Stimulated activated naive B cell treated with anti-CD40 and anti-IgM and Interleukin-4, amounts not matched to agents 10 μg/mL and 1 μg/mL and 100 μg/mL, for 72 hours (primary cell): ENCODE data around the gene RUNX1.

Source experiments
- ATAC-seq, 2 donors: fragments of 150-1000 bp; cut with Tn5 transposase; replicated peaks; 2 replicates each; pipeline ENCODE4 v1.10.0; 2021; ENCODE audit warnings: moderate library complexity in 1 of 2
- DNase-seq: peaks from one replicate; pipeline ENCODE4 v3.0.0; 2021
- H3K27ac Mint-ChIP-seq: one replicate; pipeline ENCODE4 v1.8.0; 2022; ENCODE audit warnings: mild to moderate bottlenecking, mixed read lengths
- H3K27me3 Mint-ChIP-seq, 2 donors: one replicate each; pipeline ENCODE4 v1.8.0; 2022; ENCODE audit warnings: mixed read lengths in 2 of 2
- H3K36me3 Mint-ChIP-seq, 2 donors: one replicate each; pipeline ENCODE4 v1.8.0; 2022; ENCODE audit warnings: mixed read lengths in 2 of 2, mild to moderate bottlenecking in 1 of 2
- H3K4me1 Mint-ChIP-seq, 2 donors: one replicate each; pipeline ENCODE4 v1.8.0; 2022; ENCODE audit warnings: mixed read lengths in 2 of 2, mild to moderate bottlenecking in 1 of 2
- H3K4me3 Mint-ChIP-seq, 2 donors: one replicate each; pipeline ENCODE4 v1.8.0; 2022; ENCODE audit warnings: mild to moderate bottlenecking in 2 of 2, mixed read lengths in 2 of 2, moderate library complexity in 1 of 2
- H3K9me3 Mint-ChIP-seq, 2 donors: one replicate each; pipeline ENCODE4 v1.8.0; 2022; ENCODE audit warnings: mixed read lengths in 2 of 2, mild to moderate bottlenecking in 1 of 2

The RUNX1 gene

DNA sequence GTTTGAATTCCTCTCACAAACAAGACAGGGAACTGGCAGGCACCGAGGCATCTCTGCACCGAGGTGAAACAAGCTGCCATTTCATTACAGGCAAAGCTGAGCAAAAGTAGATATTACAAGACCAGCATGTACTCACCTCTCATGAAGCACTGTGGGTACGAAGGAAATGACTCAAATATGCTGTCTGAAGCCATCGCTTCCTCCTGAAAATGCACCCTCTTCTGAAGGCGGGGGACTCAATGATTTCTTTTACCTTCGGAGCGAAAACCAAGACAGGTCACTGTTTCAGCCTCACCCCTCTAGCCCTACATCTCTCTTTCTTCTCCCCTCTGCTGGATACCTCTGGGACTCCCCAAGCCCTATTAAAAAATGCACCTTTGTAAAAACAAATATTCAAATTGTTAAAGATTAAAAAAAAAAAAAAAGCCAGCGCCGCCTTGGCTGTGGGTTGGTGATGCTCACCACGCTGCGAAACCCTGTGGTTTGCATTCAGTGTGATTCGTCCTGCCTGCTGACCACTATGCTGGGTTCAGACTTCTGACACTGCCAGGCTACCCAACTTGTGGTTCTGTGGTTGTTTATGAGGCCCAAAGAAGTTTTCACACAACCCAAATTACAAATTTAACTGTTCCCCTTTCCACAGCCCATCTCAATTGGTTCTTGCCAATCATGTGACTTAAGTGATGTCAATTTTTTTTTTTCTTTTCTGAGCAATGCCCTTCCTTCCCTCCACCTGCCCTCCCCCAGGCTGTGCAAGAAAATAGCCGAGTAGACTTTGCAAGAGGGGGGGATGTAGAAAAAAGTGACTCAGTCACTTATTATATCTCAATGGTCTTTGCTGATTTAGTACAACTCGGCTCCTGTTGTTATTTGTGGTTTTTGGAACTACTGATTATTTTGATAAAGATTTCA lies at the start of gene RUNX1:
Gene RUNX1, minus strand, starts transcription at position 597 of the 912 bp plus-strand sequence.
- Mint-ChIP-seq H3K27me3 (no peaks in the 10 kb centered on the region), H3K36me3 (peaks cover 30 to 38% of the 10 kb centered on the region in 2 donors), H3K4me1 (peaks cover 45 to 69% of the 10 kb centered on the region in 2 donors), H3K9me3 (no peaks in the 10 kb centered on the region), H3K27ac (peak within 1 kb of the TSS; percentile 98), H3K4me3 (peak within 1 kb of the TSS; percentile 88 to 91)
- peak; percentile 85 for DNase-seq
- peak; percentile 66 to 71 for ATAC-seq

DNA sequence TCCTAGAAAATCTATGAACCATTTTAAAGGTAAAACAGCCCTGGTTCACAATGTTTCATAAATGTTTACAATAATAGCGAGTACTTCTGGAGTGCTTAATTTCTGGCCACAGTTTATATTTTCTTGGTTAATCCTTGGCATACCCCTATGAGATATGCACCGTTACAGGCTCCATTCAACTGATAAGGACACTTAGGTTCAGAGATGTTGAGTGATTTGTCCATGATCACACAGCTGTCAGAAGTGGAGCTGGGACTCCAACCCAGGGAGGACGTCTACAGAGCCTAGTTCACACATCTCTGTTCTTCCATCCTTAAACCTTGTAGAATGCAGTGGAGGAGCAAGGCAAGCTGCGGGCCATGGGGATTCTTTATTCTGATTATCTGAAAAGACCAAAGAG lies 48.4 kb upstream of the RUNX1 start:
- peaks cover 5 to 8% of the 10 kb centered on the region in 2 donors for H3K4me1 Mint-ChIP-seq
- ATAC-seq (no peak), DNase-seq (no peak)
- peaks cover 0 to 4% of the 10 kb centered on the region in 2 donors for H3K9me3 Mint-ChIP-seq
- H3K27me3 Mint-ChIP-seq: no peaks in the 10 kb centered on the region
- H3K4me3 Mint-ChIP-seq: no peak overlapping the region
- no peaks in the 10 kb centered on the region for H3K36me3 Mint-ChIP-seq
- no peak overlapping the region for H3K27ac Mint-ChIP-seq

DNA sequence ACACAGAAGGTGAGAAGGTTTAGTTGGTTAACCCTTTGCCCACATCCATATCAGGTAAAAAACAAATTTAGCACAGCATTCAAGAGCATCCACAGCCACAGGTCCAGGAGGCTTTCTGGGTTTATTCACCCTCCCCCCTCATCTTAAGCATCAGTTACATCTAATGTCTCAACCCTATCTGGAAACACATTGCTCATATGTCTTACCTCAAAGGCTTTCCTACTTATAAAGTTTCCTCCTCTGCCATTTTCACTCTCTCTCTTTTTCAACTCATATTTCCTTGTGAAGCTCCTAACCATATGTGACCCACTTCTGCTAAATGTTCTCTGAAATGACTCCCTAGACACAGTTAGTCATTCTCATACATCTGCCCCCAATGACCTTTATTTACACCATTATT lies 47.9 kb upstream of the RUNX1 start:
- H3K27ac Mint-ChIP-seq: no peak overlapping the region
- no peak overlapping the region for H3K4me3 Mint-ChIP-seq
- no peaks in the 10 kb centered on the region for H3K36me3 Mint-ChIP-seq
- ATAC-seq (peak; percentile 97 to 98), DNase-seq (no peak)
- H3K27me3 Mint-ChIP-seq: no peaks in the 10 kb centered on the region
- peaks cover 0 to 4% of the 10 kb centered on the region in 2 donors for H3K9me3 Mint-ChIP-seq
- peaks cover 5 to 8% of the 10 kb centered on the region in 2 donors for H3K4me1 Mint-ChIP-seq

DNA sequence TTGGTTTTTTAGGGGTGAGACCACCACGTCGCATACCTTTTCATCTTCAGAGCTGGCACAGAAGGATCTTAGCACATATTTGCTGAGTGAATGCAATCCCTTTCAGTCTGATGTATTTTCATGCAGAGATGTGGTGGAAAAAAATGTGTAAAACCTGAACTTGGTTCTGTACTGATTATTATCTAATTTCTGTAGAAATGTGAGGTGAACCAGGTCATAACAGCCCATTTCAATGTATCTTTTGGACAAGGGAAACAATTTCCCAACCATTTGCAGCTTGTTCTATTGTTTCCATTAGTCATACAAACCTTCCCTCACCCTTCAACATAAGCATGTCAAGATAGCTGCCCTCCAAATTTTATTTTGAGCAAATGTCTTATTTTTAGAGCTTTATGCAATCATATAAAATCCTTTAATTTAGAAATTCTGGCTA lies 46.8 kb upstream of the RUNX1 start:
- no peak for ATAC-seq
- H3K4me3 Mint-ChIP-seq: no peak overlapping the region
- H3K4me1 Mint-ChIP-seq: peaks cover 5 to 8% of the 10 kb centered on the region in 2 donors
- H3K36me3 Mint-ChIP-seq: no peaks in the 10 kb centered on the region
- peaks cover 0 to 4% of the 10 kb centered on the region in 2 donors for H3K9me3 Mint-ChIP-seq
- H3K27me3 Mint-ChIP-seq: no peaks in the 10 kb centered on the region
- DNase-seq: no peak
- H3K27ac Mint-ChIP-seq: no peak overlapping the region

DNA sequence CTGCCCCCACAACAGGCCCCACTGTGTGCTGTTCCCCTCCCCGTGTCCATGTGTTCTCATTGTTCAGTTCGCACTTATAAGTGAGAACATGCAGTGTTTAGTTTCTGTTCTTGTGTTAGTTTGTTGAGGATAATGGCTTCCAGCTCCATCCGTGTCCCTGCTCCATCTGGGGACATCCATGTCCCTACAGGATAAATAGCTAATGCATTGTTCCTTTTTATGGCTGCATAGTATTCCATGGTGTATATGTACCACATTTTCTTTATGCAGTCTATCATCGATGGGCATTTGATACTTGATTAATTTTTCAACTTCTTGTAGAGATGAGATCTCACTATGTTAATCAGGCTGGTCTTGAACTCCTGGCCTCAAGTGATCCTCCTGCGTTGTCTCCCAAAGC lies 44.4 kb upstream of the RUNX1 start:
- no peaks in the 10 kb centered on the region for H3K27me3 Mint-ChIP-seq
- no peak overlapping the region for H3K27ac Mint-ChIP-seq
- DNase-seq (no peak), ATAC-seq (no peak)
- peaks cover 0 to 4% of the 10 kb centered on the region in 2 donors for H3K9me3 Mint-ChIP-seq
- H3K4me3 Mint-ChIP-seq: no peak overlapping the region
- peaks cover 10 to 14% of the 10 kb centered on the region in 2 donors for H3K4me1 Mint-ChIP-seq
- no peaks in the 10 kb centered on the region for H3K36me3 Mint-ChIP-seq

DNA sequence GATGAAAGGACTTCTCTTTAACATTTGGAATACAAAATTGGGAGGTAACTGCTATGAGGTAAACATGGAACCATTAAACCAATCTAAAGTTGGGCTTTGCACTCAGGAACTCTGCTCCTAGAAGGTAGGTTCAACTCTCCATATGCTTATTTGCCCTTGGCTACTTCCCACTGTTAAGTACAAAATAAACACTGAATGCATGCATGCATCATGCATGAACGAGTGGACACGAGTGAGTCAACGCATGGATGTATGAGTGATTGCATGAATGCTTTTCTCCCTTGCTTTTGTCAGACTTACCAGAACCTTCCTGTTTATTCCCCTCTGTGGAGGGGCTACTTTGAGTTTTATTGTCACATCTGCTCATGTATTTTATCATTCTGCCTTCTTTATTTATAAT lies 42.4 kb upstream of the RUNX1 start:
- H3K27me3 Mint-ChIP-seq: no peaks in the 10 kb centered on the region
- H3K4me3 Mint-ChIP-seq: no peak overlapping the region
- ATAC-seq (no peak), DNase-seq (no peak)
- no peaks in the 10 kb centered on the region for H3K36me3 Mint-ChIP-seq
- H3K9me3 Mint-ChIP-seq: peaks cover 0 to 4% of the 10 kb centered on the region in 2 donors
- H3K27ac Mint-ChIP-seq: no peak overlapping the region
- H3K4me1 Mint-ChIP-seq: peaks cover 8 to 18% of the 10 kb centered on the region in 2 donors

DNA sequence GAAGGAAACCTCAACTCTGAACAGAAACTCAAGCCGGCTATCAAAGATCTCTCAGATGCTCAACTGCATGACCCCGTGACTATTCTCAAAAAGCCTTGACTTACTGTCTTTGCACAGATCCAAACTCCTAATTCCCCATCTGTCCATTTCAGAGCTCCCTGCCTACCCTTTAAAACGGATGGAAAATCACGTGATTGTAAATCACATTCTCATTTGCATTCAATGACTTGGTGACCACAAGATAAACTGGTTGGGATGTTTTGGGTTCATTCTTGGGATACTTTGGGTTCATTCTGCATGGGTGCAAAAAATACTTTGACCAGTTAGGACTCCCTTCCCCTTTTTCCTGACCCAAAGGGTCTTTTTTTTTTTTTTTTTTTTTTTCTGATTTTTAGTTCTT lies 41.3 kb upstream of the RUNX1 start:
- no peak for ATAC-seq
- H3K27ac Mint-ChIP-seq: no peak overlapping the region
- H3K9me3 Mint-ChIP-seq: peaks cover 0 to 6% of the 10 kb centered on the region in 2 donors
- H3K36me3 Mint-ChIP-seq: no peaks in the 10 kb centered on the region
- no peaks in the 10 kb centered on the region for H3K27me3 Mint-ChIP-seq
- no peak overlapping the region for H3K4me3 Mint-ChIP-seq
- H3K4me1 Mint-ChIP-seq: peaks cover 8 to 16% of the 10 kb centered on the region in 2 donors
- no peak for DNase-seq

DNA sequence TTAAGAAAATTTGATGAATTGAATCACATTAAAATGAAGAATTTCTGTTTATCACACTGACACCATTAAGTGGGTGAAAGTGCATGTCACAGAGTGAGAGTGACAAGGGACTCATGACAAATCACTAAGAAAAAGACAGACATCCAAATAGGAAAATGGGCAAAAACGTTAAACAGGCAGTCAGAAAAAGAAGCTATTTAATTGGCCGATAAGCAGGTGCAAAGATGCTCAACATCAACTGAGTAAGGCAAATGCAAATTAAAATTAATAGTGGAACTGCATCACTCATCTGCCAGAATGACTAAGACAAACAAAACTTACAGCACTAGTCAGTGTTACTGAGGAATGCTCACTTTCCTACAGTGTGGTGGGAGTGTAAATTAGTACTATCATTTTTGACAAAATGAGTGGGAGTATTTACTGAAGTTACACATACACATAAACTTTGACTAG lies 39.2 kb upstream of the RUNX1 start:
- DNase-seq: no peak
- Mint-ChIP-seq H3K27me3 (no peaks in the 10 kb centered on the region), H3K9me3 (peaks cover 3 to 4% of the 10 kb centered on the region in 2 donors), H3K36me3 (no peaks in the 10 kb centered on the region), H3K4me3 (no peak overlapping the region), H3K4me1 (peaks cover 8 to 16% of the 10 kb centered on the region in 2 donors), H3K27ac (no peak overlapping the region)
- ATAC-seq: peak; percentile 81 to 83

DNA sequence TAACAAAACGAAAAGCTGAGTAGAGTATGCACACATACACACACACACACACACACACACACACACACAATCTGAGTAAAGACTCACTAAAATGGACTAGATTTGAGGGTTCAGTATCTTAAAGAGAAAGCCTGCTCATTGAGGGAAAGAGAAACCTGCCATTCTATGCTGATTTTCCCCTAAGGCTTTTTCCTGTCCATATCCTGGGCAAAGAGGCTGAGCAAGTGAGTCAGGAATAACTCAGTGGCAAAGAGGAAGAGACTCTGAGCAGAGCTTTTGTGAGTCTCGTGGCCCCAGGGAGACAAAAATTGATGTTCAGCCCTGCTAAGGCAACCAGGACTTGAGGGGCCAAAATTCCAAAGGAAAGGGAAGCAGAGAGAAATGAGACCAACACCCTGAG lies 37.3 kb upstream of the RUNX1 start:
- Mint-ChIP-seq H3K27ac (no peak overlapping the region), H3K4me1 (peaks cover 10 to 16% of the 10 kb centered on the region in 2 donors), H3K9me3 (peaks cover 3 to 5% of the 10 kb centered on the region in 2 donors), H3K4me3 (no peak overlapping the region), H3K36me3 (peaks cover 0 to 3% of the 10 kb centered on the region in 2 donors), H3K27me3 (peaks cover 0 to 5% of the 10 kb centered on the region in 2 donors)
- ATAC-seq (no peak), DNase-seq (no peak)

DNA sequence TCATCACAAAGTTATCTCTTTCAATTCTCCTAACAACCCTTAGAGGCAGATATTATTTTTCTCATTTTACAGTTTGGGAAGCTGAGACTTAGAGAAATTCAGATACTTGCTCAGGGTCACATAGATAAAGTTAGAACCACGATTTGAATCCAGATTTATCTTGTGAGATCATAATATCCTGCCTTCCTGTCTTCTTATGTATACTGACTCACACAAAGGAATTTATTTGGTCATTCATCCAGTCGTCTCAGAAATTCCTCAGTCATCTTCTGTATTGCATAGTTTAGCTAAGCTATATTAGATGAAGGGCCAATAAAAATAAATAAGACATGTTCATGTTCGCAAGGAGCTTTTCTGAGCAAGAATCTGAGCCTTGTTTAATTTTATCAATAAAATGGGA lies 35.8 kb upstream of the RUNX1 start:
- no peak for ATAC-seq
- no peak overlapping the region for H3K27ac Mint-ChIP-seq
- DNase-seq: no peak

DNA sequence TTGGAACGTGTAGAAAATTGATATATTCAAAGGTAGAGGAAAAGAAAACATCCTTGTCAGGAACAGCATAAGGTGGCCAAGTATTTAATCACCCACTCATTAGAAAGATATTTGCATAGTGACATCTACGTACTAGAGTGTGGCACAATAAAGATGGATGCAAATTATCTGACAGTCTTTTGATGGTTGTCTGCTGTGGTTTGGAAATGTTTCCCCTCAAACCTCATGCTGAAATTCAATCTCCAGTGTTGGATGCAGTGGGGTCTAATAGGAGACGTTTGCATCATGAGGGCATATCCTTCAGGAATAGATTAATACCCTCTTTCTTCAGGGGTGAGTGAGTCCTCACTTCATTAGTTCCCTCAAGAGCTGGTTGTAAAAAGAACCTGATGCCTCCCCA lies 34.1 kb upstream of the RUNX1 start:
- Mint-ChIP-seq H3K27me3 (peaks cover 0 to 5% of the 10 kb centered on the region in 2 donors), H3K27ac (no peak overlapping the region), H3K9me3 (peaks cover 3 to 5% of the 10 kb centered on the region in 2 donors), H3K36me3 (peaks cover 0 to 3% of the 10 kb centered on the region in 2 donors), H3K4me3 (no peak overlapping the region), H3K4me1 (peaks cover 4 to 10% of the 10 kb centered on the region in 2 donors)
- ATAC-seq (no peak), DNase-seq (no peak)

More for the DNA sequence above, 35.8 kb upstream of the RUNX1 start:
- no peak overlapping the region for H3K4me3 Mint-ChIP-seq
- H3K36me3 Mint-ChIP-seq: peaks cover 0 to 3% of the 10 kb centered on the region in 2 donors
- peaks cover 3 to 5% of the 10 kb centered on the region in 2 donors for H3K9me3 Mint-ChIP-seq
- H3K27me3 Mint-ChIP-seq: peaks cover 0 to 5% of the 10 kb centered on the region in 2 donors
- peaks cover 10 to 16% of the 10 kb centered on the region in 2 donors for H3K4me1 Mint-ChIP-seq

DNA sequence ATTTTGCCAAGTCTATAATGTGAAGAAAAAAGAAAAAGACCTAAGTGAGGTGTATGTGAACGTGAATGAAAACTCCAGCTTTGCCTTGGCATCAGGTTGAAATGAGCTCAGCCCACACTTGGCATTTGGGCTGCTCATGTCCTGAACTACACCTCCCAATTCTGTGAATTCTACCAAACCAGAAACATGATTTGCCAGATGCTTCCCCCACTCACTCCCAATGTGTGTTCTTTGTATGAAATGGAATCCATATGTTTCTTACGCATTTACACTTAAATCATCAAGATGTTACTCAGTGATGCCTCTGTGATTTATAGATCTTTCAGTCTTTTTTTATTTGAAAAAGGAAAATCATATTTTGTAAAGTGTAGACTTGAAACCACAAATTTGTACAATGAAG lies 32.8 kb upstream of the RUNX1 start:
- peaks cover 3 to 5% of the 10 kb centered on the region in 2 donors for H3K9me3 Mint-ChIP-seq
- peaks cover 0 to 5% of the 10 kb centered on the region in 2 donors for H3K27me3 Mint-ChIP-seq
- H3K4me1 Mint-ChIP-seq: peaks cover 5 to 7% of the 10 kb centered on the region in 2 donors
- ATAC-seq (no peak), DNase-seq (no peak)
- H3K27ac Mint-ChIP-seq: no peak overlapping the region
- H3K4me3 Mint-ChIP-seq: no peak overlapping the region
- peaks cover 0 to 3% of the 10 kb centered on the region in 2 donors for H3K36me3 Mint-ChIP-seq

DNA sequence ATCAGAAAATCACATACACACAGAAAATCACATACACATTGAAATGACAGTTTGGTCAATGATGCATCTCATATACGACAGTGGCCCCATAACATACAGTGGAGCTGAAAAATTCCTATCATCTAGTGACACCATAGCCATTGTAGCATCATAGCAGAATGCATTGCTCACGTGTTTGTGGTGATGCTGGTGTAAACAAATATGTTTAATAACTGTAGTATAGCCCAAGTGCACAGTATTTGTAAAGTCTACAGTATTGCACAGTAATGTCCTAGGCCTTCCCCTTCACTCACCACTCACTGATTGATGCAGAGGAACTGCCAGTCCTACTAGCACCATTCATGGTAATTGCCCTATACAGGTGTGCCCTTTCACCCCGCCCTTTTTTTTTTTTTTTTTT lies 30.1 kb upstream of the RUNX1 start:
- Mint-ChIP-seq H3K4me1 (peaks cover 8 to 13% of the 10 kb centered on the region in 2 donors), H3K27ac (no peak overlapping the region), H3K4me3 (no peak overlapping the region), H3K36me3 (peaks cover under 1 to 3% of the 10 kb centered on the region in 2 donors), H3K27me3 (peaks cover 0 to 5% of the 10 kb centered on the region in 2 donors), H3K9me3 (peaks cover 3 to 5% of the 10 kb centered on the region in 2 donors)
- no peak for DNase-seq
- ATAC-seq: no peak

DNA sequence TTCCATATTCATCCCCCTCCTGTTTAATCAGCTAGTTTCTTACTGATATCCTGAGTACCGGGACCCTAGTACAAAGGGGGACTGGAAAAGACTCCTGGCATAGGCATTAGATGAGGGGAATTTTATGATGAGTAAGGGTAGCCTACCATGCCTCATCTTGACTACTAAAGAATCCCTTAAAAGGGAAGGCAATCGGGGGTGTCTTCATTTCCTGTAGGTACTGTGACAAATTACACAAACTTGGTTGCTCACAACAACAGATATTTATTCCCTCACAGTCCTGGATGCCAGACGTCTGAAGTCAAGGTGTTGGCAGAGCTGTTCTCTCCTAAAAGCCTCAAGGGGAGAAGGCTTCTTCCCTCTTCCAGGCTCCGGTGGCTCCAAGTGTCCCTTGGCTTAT lies 28.9 kb upstream of the RUNX1 start:
- H3K27me3 Mint-ChIP-seq: peaks cover 0 to 5% of the 10 kb centered on the region in 2 donors
- no peak overlapping the region for H3K27ac Mint-ChIP-seq
- DNase-seq (no peak), ATAC-seq (no peak)
- no peak overlapping the region for H3K4me3 Mint-ChIP-seq
- H3K4me1 Mint-ChIP-seq: peaks cover 8 to 18% of the 10 kb centered on the region in 2 donors
- peaks cover 1 to 6% of the 10 kb centered on the region in 2 donors for H3K36me3 Mint-ChIP-seq
- peaks cover 5 to 8% of the 10 kb centered on the region in 2 donors for H3K9me3 Mint-ChIP-seq

DNA sequence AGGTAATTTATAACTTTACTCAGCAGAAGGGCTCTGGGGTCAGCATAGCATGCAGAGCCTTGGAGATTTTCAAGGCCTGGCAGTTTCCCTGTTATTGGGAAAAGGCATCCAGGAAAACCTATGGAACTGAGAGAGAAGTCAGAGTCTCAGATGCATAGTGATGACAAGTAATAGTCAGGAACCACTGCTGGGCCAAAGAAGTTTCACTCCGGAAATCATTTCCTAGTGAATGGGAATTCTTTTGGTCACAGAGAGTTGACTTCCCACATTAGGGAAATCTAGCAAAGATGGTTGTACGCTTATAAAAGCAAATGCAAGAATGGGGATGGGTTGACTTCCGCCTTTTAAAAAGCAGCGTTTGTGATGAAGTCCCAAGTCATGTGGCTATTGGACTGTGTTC lies 28.4 kb upstream of the RUNX1 start:
- H3K27ac Mint-ChIP-seq: no peak overlapping the region
- ATAC-seq (no peak), DNase-seq (no peak)
- H3K27me3 Mint-ChIP-seq: peaks cover 0 to 5% of the 10 kb centered on the region in 2 donors
- H3K4me3 Mint-ChIP-seq: no peak overlapping the region
- H3K9me3 Mint-ChIP-seq: peaks cover 5 to 7% of the 10 kb centered on the region in 2 donors
- peaks cover 8 to 19% of the 10 kb centered on the region in 2 donors for H3K4me1 Mint-ChIP-seq
- peaks cover 0 to 6% of the 10 kb centered on the region in 2 donors for H3K36me3 Mint-ChIP-seq
